ENCODE measurements around the gene MOB2. TPM values are rescaled to one million over a fixed set of nuclear protein-coding genes. Genes with fewer than 3 reads are reported as not detected.
"Not testable (repeated sequence)": the region's sequence is repeated elsewhere in the genome, so short reads cannot be mapped to it uniquely, and the experiment has no call there.

Gene MOB2
- total RNA-seq, 1 donor from 2014 or later, result 23.3 TPM

DNA sequence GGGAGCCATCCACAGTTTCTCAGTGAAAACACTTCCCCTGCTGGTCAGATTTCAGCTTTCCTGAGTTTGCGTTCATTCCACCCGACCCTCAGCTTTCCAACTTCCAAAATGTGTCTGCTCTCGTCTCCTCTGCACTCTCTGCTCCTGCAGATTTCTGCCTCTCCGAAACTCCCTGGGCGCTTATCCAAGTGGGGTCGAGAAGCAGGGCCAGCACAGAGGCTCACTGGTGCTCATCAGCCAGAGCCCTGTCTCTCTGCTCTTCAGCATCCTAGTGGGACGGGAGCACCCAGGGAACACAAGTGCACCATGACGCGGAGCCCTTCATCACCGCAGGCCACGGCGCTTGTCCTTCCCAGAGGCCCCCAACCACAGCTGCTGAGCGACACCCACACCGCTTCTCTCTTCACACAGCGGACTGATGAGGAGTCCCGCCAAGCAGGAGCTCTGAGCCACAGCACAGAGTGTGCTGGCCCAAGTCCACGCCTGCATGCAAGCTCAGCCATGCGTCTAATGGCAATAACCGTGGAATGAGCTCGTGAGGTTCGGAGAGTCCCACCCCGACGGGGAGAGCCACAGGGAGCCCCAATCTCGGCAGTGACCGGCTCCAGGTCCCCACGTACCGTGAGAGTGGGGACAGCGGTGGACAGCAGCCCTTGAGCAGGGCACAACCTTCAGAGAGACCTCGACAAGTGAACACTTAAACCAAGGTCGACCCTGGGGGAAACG lies 27.9 kb upstream of the MOB2 start:
- H3K27ac Mint-ChIP-seq, result no peak overlapping the region
- H3K9me3 Mint-ChIP-seq, result no peaks in the 10 kb centered on the region
- no peaks in the 10 kb centered on the region for H3K36me3 Mint-ChIP-seq (ENCODE audit: low read depth)
- no peak overlapping the region for H3K4me3 Mint-ChIP-seq (ENCODE audit: low read depth)
- intact Hi-C loops (cut with micrococcal nuclease), result loop anchor here (5.0 to 10.0 kb wide), 4 partner anchors 180 to 400 kb away; no protein-coding TSS in a partner anchor
- DNase-seq (ENCODE audit: low spot score), result no peak
- no peaks in the 10 kb centered on the region for H3K27me3 Mint-ChIP-seq (ENCODE audit: low read depth)
- H3K4me1 Mint-ChIP-seq (ENCODE audit: low read depth), result peaks cover 8% of the 10 kb centered on the region

- Mint-ChIP-seq H3K4me1 (ENCODE audit: low read depth) (peaks cover 8% of the 10 kb centered on the region), H3K27ac (no peak overlapping the region), H3K4me3 (ENCODE audit: low read depth) (no peak overlapping the region), H3K9me3 (no peaks in the 10 kb centered on the region), H3K27me3 (ENCODE audit: low read depth) (no peaks in the 10 kb centered on the region), H3K36me3 (ENCODE audit: low read depth) (no peaks in the 10 kb centered on the region)
- DNase-seq (ENCODE audit: low spot score), result no peak
- intact Hi-C loops (cut with micrococcal nuclease), result loop anchor here (10.0 kb wide), 2 partner anchors 179 to 399 kb away; no protein-coding TSS in a partner anchor
Measured at GRCh38 chr11:1513326-1514296, 27.0 kb upstream of the MOB2 start.

GRCh38 chr11:1512531-1513258 lies 26.1 kb upstream of the MOB2 start:
- H3K27me3 Mint-ChIP-seq (ENCODE audit: low read depth); H3K36me3 Mint-ChIP-seq (ENCODE audit: low read depth); H3K9me3 Mint-ChIP-seq; DNase-seq (ENCODE audit: low spot score); H3K4me1 Mint-ChIP-seq (ENCODE audit: low read depth); H3K4me3 Mint-ChIP-seq (ENCODE audit: low read depth); H3K27ac Mint-ChIP-seq: not testable (repeated sequence)
- intact Hi-C loops (cut with micrococcal nuclease), result loop anchor here (10.0 kb wide), 2 partner anchors 178 to 398 kb away; no protein-coding TSS in a partner anchor

- intact Hi-C loops (cut with micrococcal nuclease), result loop anchor here (10.0 kb wide), 2 partner anchors 177 to 397 kb away; no protein-coding TSS in a partner anchor
- H3K9me3 Mint-ChIP-seq, result no peaks in the 10 kb centered on the region
Measured at GRCh38 chr11:1511937-1512496, 25.4 kb upstream of the MOB2 start.

DNA sequence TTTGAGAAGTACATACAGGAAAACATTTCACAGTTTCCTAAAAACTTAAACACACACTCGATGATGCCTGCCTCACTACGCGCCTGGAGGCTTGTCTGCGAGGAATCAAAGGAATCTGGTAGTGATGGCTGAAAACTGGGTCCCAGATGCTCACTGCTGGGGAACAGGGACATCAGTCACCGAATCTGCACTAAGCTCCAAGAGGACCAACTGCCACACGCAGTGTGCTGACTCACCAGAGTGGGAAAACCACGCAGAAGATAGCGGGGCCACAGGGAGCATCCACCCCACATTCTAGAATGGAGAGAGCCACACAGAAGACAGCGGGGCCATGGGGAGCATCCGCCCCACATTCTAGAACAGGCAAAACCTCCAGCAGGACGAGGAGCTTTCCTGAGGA lies 24.3 kb upstream of the MOB2 start:
- intact Hi-C loops (cut with micrococcal nuclease), result loop anchor here (10.0 kb wide), 2 partner anchors 176 to 396 kb away; no protein-coding TSS in a partner anchor
- no peak for DNase-seq (ENCODE audit: low spot score)
- no peaks in the 10 kb centered on the region for H3K27me3 Mint-ChIP-seq (ENCODE audit: low read depth)
- H3K4me1 Mint-ChIP-seq (ENCODE audit: low read depth), result peaks cover 5% of the 10 kb centered on the region
- H3K36me3 Mint-ChIP-seq (ENCODE audit: low read depth), result no peaks in the 10 kb centered on the region
- no peak overlapping the region for H3K27ac Mint-ChIP-seq
- no peaks in the 10 kb centered on the region for H3K9me3 Mint-ChIP-seq
- H3K4me3 Mint-ChIP-seq (ENCODE audit: low read depth), result no peak overlapping the region

More at GRCh38 chr11:1511937-1512496, 25.4 kb upstream of the MOB2 start:
- no peak overlapping the region for H3K4me3 Mint-ChIP-seq (ENCODE audit: low read depth)
- no peak overlapping the region for H3K27ac Mint-ChIP-seq
- H3K27me3 Mint-ChIP-seq (ENCODE audit: low read depth), result no peaks in the 10 kb centered on the region
- DNase-seq (ENCODE audit: low spot score), result no peak
- no peaks in the 10 kb centered on the region for H3K36me3 Mint-ChIP-seq (ENCODE audit: low read depth)
- H3K4me1 Mint-ChIP-seq (ENCODE audit: low read depth), result peaks cover 5% of the 10 kb centered on the region

DNA sequence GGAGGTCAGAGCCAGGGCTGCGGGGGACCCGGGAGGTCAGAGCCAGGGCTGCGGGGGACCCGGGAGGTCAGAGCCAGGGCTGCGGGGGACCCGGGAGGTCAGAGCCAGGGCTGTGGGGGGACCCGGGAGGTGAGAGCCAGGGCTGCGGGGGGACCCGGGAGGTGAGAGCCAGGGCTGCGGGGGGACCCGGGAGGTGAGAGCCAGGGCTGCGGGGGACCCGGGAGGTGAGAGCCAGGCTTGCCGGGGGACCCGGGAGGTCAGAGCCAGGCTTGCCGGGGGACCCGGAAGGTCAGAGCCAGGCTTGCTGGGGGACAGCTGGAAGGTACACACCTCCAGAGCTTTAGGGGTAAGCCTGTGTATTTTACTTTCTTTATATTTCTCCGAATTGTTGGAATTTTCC lies 23.8 kb upstream of the MOB2 start:
- H3K27ac Mint-ChIP-seq; H3K36me3 Mint-ChIP-seq (ENCODE audit: low read depth); H3K9me3 Mint-ChIP-seq; H3K4me1 Mint-ChIP-seq (ENCODE audit: low read depth); H3K27me3 Mint-ChIP-seq (ENCODE audit: low read depth); H3K4me3 Mint-ChIP-seq (ENCODE audit: low read depth); DNase-seq (ENCODE audit: low spot score): not testable (repeated sequence)
- intact Hi-C loops (cut with micrococcal nuclease), result loop anchor here (10.0 kb wide), 2 partner anchors 176 to 396 kb away; no protein-coding TSS in a partner anchor

- H3K9me3 Mint-ChIP-seq, result no peaks in the 10 kb centered on the region
- DNase-seq (ENCODE audit: low spot score), result no peak
- H3K27ac Mint-ChIP-seq, result no peak overlapping the region
- intact Hi-C loops (cut with micrococcal nuclease), result loop anchor here (10.0 kb wide), 2 partner anchors 175 to 395 kb away; no protein-coding TSS in a partner anchor
- no peaks in the 10 kb centered on the region for H3K36me3 Mint-ChIP-seq (ENCODE audit: low read depth)
- peaks cover 5% of the 10 kb centered on the region for H3K4me1 Mint-ChIP-seq (ENCODE audit: low read depth)
- H3K27me3 Mint-ChIP-seq (ENCODE audit: low read depth), result no peaks in the 10 kb centered on the region
- H3K4me3 Mint-ChIP-seq (ENCODE audit: low read depth), result no peak overlapping the region
Measured at GRCh38 chr11:1509626-1510255, 23.2 kb upstream of the MOB2 start.

DNA sequence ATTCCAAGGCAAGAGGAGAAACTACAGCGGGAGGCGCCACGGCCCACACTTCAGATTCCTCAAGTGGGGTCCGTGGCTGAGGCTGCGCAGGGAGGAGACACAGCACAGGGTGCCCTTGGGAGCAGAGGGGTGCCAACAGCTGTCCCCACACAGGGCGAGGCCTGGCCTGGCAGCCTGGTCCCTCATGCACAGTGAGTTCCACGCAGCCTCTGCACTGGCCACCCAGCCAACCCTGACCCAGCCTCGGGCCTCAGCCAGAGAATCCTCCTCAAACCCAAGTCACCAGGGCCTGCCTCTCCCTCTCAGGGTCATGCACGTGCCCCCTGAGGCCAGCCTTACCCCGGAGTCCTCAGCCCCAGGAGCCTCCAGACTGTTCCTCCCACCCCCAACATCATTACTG lies 22.4 kb upstream of the MOB2 start:
- Mint-ChIP-seq H3K27ac (no peak overlapping the region), H3K4me1 (ENCODE audit: low read depth) (peaks cover 5% of the 10 kb centered on the region)

DNA sequence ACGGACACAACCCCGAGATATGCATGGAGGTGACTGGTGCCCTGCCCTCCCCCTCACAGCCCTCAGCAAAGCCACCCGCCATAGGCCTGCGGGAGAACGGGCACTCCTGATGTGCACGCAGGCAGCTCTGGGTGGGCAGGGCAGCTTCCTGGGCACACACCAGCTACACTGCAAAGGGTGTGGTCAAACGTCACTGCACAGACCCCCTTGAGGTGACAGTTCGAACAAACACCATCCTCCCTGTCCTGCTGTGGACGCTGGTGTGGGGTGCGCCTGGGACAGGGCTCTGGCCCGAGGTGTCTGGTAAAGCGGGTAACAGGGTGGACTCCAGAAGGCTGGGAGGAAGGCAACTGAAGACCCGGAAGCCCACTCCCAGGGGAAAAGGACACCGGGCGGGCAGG lies 21.9 kb upstream of the MOB2 start:
- peaks cover 4% of the 10 kb centered on the region for H3K4me1 Mint-ChIP-seq (ENCODE audit: low read depth)
- H3K27me3 Mint-ChIP-seq (ENCODE audit: low read depth), result no peaks in the 10 kb centered on the region
- H3K4me3 Mint-ChIP-seq (ENCODE audit: low read depth), result no peak overlapping the region
- no peak for DNase-seq (ENCODE audit: low spot score)
- H3K9me3 Mint-ChIP-seq, result no peaks in the 10 kb centered on the region
- intact Hi-C loops (cut with micrococcal nuclease), result no loop called here
- no peaks in the 10 kb centered on the region for H3K36me3 Mint-ChIP-seq (ENCODE audit: low read depth)
- H3K27ac Mint-ChIP-seq, result no peak overlapping the region

More for the DNA sequence above, 22.4 kb upstream of the MOB2 start:
- Mint-ChIP-seq H3K27me3 (ENCODE audit: low read depth) (no peaks in the 10 kb centered on the region), H3K36me3 (ENCODE audit: low read depth) (no peaks in the 10 kb centered on the region), H3K4me3 (ENCODE audit: low read depth) (no peak overlapping the region), H3K9me3 (no peaks in the 10 kb centered on the region)
- no peak for DNase-seq (ENCODE audit: low spot score)
- intact Hi-C loops (cut with micrococcal nuclease), result no loop called here

- no peaks in the 10 kb centered on the region for H3K27me3 Mint-ChIP-seq (ENCODE audit: low read depth)
- no peak for DNase-seq (ENCODE audit: low spot score)
- intact Hi-C loops (cut with micrococcal nuclease), result no loop called here
Measured at GRCh38 chr11:1507381-1508140, 21.0 kb upstream of the MOB2 start.

DNA sequence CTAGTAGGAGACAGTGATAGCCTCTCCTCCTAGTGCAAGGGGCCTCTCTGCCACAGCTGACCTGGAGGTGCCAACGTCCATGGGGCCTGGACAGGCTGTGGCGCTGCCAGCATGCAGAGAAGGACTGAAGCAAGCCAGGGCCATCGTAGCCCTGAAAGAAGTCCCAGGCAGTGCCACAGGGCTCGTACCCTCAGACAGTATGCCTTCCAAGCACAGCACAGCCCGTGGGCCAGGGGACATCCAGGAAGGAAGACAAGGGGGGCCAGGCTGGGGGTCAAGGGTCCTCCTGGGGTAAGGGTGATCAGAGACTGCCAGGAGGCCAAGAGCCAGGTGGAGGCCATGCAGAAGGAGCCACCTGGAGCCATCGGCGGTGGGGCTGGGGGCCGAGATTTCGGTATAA lies 20.4 kb upstream of the MOB2 start:
- Mint-ChIP-seq H3K9me3 (no peaks in the 10 kb centered on the region), H3K4me1 (ENCODE audit: low read depth) (no peaks in the 10 kb centered on the region), H3K4me3 (ENCODE audit: low read depth) (no peak overlapping the region), H3K27me3 (ENCODE audit: low read depth) (no peaks in the 10 kb centered on the region), H3K27ac (no peak overlapping the region), H3K36me3 (ENCODE audit: low read depth) (no peaks in the 10 kb centered on the region)
- DNase-seq (ENCODE audit: low spot score), result no peak
- intact Hi-C loops (cut with micrococcal nuclease), result no loop called here

More at GRCh38 chr11:1507381-1508140, 21.0 kb upstream of the MOB2 start:
- H3K4me3 Mint-ChIP-seq (ENCODE audit: low read depth), result no peak overlapping the region
- no peaks in the 10 kb centered on the region for H3K4me1 Mint-ChIP-seq (ENCODE audit: low read depth)
- no peak overlapping the region for H3K27ac Mint-ChIP-seq
- H3K36me3 Mint-ChIP-seq (ENCODE audit: low read depth), result no peaks in the 10 kb centered on the region
- H3K9me3 Mint-ChIP-seq, result no peaks in the 10 kb centered on the region

All from activated T-helper 2 cell treated with anti-CD3 and anti-CD28 coated beads, Interferon-gamma antibody, Interleukin-2, Interleukin-4, amounts not matched to agents 10 μg/mL and 5 μg/mL and 100 μg/mL, durations not matched to agents 14 hours and 24 hours and 36 hours (primary cell).